Measurements from ENCODE around the gene TASOR.

TASOR gene

GRCh38 chr3:56680054-56680580, 2.9 kb downstream of the TASOR start:
- H3K79me2 ChIP-seq (ENCODE audit: insufficient read depth, low read length) = peaks cover 76% of the 10 kb centered on the region
- peak overlapping the region; percentile 99 for H3K4me2 ChIP-seq (ENCODE audit: low read depth, low read length, poor library complexity, severe bottlenecking)
- no peak overlapping the region for H3K27ac ChIP-seq (ENCODE audit: low read depth, low read length)
- H3K36me3 ChIP-seq (ENCODE audit: low read length) = peaks cover 24% of the 10 kb centered on the region
- H3F3A ChIP-seq (ENCODE audit: insufficient read depth) = peaks cover 11% of the 10 kb centered on the region
- peaks cover 24% of the 10 kb centered on the region; the same call in 1 of the 2 replicates for H4K20me1 ChIP-seq (ENCODE audit: low read depth, low read length)
- H3K9ac ChIP-seq (ENCODE audit: low read length) = no peak overlapping the region
- no peaks in the 10 kb centered on the region for H3K9me2 ChIP-seq (replicated peaks; ENCODE audit: insufficient read depth, low read length)
- H3K27me3 ChIP-seq (ENCODE audit: low read length) = no peaks in the 10 kb centered on the region
- H3K4me3 ChIP-seq (ENCODE audit: insufficient read depth, low read length, poor library complexity, severe bottlenecking) = peak overlapping the region; percentile 81
- no peak for TF ChIP-seq CTCF (IDR thresholded peaks at IDR 0.05; ENCODE audit: insufficient read depth, low read length, poor library complexity, severe bottlenecking)
- TF ChIP-seq EZH2phosphoT487 (conservative IDR thresholded peaks at IDR 0.05; ENCODE audit: low read length) = no peak
- peaks cover 4% of the 10 kb centered on the region; the same call in 1 of the 2 replicates for H3K9me3 ChIP-seq (ENCODE audit: insufficient read depth, low read length)
- no peak overlapping the region for H2AFZ ChIP-seq (ENCODE audit: low read depth, low read length, severe bottlenecking)

GRCh38 chr3:56677286-56677685, 5.8 kb downstream of the TASOR start:
- Histone ChIP-seq H3K9ac (ENCODE audit: low read length) (no peak overlapping the region), H3K9me2 (replicated peaks; ENCODE audit: insufficient read depth, low read length) (no peaks in the 10 kb centered on the region), H3K27ac (ENCODE audit: low read depth, low read length) (no peak overlapping the region), H3K4me3 (ENCODE audit: insufficient read depth, low read length, poor library complexity, severe bottlenecking) (no peak overlapping the region), H3K79me2 (ENCODE audit: insufficient read depth, low read length) (peaks cover 93% of the 10 kb centered on the region), H3K9me3 (ENCODE audit: insufficient read depth, low read length) (no peaks in the 10 kb centered on the region), H2AFZ (ENCODE audit: low read depth, low read length, severe bottlenecking) (no peak overlapping the region), H3K36me3 (ENCODE audit: low read length) (peaks cover 31% of the 10 kb centered on the region), H3K4me2 (ENCODE audit: low read depth, low read length, poor library complexity, severe bottlenecking) (peak overlapping the region; percentile 0), H4K20me1 (ENCODE audit: low read depth, low read length) (peaks cover 24% of the 10 kb centered on the region; the same call in 1 of the 2 replicates), H3F3A (ENCODE audit: insufficient read depth) (peaks cover 7% of the 10 kb centered on the region), H3K27me3 (ENCODE audit: low read length) (no peaks in the 10 kb centered on the region)
- TF ChIP-seq EZH2phosphoT487 (conservative IDR thresholded peaks at IDR 0.05; ENCODE audit: low read length) (no peak), CTCF (IDR thresholded peaks at IDR 0.05; ENCODE audit: insufficient read depth, low read length, poor library complexity, severe bottlenecking) (no peak)

GRCh38 chr3:56673781-56674457, 9.1 kb downstream of the TASOR start:
- Histone ChIP-seq H3K27me3 (ENCODE audit: low read length) (no peaks in the 10 kb centered on the region), H3K4me3 (ENCODE audit: insufficient read depth, low read length, poor library complexity, severe bottlenecking) (no peak overlapping the region), H3K27ac (ENCODE audit: low read depth, low read length) (no peak overlapping the region), H3K9me2 (replicated peaks; ENCODE audit: insufficient read depth, low read length) (no peaks in the 10 kb centered on the region), H3K9me3 (ENCODE audit: insufficient read depth, low read length) (no peaks in the 10 kb centered on the region), H3K9ac (ENCODE audit: low read length) (no peak overlapping the region), H3F3A (ENCODE audit: insufficient read depth) (peaks cover 14% of the 10 kb centered on the region; the same call in 1 of the 2 replicates), H3K79me2 (ENCODE audit: insufficient read depth, low read length) (peaks cover 60% of the 10 kb centered on the region), H3K4me2 (ENCODE audit: low read depth, low read length, poor library complexity, severe bottlenecking) (no peak overlapping the region), H4K20me1 (ENCODE audit: low read depth, low read length) (peaks cover 12% of the 10 kb centered on the region), H3K36me3 (ENCODE audit: low read length) (peaks cover 31% of the 10 kb centered on the region), H2AFZ (ENCODE audit: low read depth, low read length, severe bottlenecking) (no peak overlapping the region)
- TF ChIP-seq CTCF (IDR thresholded peaks at IDR 0.05; ENCODE audit: insufficient read depth, low read length, poor library complexity, severe bottlenecking) (no peak), EZH2phosphoT487 (conservative IDR thresholded peaks at IDR 0.05; ENCODE audit: low read length) (no peak)
